ENCODE data around the gene DCDC2C. TPM values are rescaled to one million over a fixed set of nuclear protein-coding genes. Genes with fewer than 3 reads are reported as not detected.
A peak's percentile ranks its signal among the peaks of the same experiment; 100 is the strongest.

The DCDC2C gene
- polyA plus RNA-seq, 1 donor: 0.46 TPM

DNA sequence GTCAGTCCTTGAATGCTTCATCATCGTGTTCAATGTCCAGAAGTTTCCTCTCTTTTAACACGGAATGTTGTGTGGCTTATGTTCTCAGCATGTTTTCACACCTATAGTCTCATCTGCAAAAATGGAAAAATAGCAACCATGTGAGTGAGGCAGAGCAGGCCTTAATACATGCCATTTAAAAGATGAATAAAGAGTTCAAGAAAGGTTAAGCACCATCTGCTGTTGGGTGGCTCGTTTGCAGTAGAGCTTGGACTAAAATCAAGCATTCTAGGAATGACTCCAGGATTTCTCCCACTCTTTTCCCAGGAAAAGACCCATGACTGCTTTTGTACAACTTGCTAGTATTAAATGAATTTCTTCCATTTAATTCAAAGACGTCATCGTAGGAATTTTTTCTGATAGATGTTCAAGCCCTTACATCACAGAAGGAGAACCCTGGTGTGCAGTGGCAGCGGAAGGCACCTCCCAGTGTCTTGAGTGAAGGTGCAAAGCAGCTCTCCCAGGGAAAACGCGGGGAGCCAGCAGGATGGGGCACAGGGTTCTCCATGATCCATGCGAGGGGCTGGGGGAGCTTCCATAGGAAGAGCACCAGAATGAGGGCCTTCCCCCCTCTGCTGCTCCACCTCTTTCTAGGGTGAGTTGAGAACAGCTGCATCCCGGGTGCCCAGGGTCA is 9.6 kb downstream of the DCDC2C start:
- peak; percentile 39 for DNase-seq

DNA sequence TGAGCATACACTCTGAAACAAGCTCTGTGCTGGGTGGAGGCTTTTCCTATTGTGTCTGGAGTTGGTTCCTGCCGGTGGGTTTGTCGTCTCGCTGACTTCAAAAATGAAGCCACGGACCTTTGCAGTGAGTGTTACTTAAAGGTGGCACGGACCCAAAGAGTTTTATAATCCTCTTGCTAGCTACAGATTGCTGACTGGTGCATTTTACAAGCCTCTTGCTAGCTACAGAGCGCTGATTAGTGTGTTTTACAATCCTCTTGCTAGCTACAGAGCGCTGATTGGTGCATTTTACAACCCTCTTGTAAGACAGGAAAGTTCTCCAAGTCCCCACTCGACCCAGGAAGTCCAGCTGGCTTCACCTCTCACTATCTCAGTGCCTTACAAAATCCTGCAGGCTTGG is 15.3 kb downstream of the DCDC2C start:
- no peak for DNase-seq

GRCh38 chr2:3725002-3725401 is 21.6 kb downstream of the DCDC2C start:
- DNase-seq: no peak

DNA sequence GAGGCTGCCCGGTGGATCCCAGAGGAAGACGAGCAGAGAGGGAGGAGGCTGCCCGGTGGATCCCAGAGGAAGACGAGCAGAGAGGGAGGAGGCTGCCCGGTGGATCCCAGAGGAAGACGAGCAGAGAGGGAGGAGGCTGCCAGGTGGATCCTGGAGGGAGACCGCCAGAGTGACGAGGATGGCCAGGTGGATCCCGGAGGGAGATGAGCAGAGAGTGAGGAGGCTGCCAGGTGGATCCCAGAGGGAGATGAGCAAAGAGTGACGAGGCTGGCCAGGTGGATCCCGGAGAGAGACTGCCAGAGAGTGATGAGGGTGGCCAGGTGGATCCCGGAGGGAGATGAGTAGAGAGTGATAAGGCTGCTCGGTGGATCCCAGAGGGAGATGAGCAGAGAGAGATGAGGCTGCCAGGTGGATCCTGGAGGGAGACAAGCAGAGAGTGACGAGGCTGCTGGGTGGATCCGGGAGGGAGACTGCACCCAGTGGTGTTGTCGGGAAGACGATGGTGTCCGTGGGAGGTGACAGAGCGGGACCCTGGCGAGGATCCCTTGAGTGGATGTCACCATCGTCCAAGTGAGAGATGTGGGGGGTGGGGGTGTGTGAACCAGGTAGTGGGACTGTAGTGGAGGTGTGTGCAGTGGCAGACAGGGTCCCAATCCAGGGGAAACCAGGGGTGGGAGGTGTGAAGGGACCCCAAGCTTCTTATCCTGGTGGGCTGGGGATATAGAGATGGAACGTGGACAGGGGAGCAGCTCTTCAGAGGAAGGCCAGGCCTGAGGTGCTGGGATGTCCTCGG is 22.3 kb downstream of the DCDC2C start:
- no peak for DNase-seq

DNA sequence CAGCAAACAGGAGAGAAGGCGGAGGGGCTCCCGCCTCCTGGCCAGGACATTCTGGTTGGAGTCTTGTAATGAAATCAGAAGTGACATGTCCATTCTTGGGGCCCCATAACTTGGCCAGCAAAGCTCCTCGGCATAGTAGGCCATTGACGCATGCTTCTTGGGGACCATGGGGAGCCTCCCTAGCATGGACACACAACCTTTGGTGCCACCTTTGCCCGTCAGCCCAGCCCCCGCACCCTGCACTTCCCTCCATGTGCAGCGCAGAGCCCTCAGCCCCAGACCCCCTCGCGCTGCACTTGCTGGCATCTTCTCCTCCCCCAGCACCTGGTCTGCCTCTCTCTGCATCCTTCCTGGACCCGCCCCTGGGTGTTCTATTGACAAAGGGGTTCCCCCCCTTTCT is 23.1 kb downstream of the DCDC2C start:
- DNase-seq: no peak

DNA sequence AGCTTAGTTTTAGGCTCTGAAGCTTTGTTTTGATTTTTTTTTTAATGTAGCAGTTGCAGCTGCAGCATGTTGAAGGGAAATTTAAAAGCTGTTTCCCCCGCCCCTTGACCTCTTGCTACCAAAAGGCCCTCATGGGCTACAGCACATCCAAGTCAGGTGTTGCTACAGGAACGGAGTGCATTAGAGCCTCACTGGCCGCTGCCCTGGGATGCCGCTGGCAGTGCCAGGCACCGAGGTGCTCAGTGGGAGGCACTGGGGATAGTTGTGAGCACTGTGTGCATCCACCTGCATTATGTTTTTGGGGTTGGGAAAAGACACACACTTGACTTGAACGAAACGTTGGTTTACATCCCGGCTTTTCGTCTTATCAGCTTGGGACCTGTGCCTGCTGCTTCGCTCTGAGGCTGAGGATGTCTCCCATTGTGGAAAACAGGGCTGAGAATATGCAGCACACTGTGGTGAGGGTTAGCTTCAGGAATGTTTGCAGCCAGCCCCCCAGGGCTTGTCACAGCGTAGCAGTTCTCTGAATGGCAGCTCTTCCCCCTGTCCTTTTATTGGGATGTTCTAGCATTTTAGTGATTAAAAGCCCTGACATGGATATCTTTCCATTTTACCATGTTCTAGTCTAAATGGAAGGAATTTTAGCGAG is 24.1 kb downstream of the DCDC2C start:
- DNase-seq: no peak

GRCh38 chr2:3728104-3729054 is 25.0 kb downstream of the DCDC2C start:
- peak; percentile 78 for DNase-seq

DNA sequence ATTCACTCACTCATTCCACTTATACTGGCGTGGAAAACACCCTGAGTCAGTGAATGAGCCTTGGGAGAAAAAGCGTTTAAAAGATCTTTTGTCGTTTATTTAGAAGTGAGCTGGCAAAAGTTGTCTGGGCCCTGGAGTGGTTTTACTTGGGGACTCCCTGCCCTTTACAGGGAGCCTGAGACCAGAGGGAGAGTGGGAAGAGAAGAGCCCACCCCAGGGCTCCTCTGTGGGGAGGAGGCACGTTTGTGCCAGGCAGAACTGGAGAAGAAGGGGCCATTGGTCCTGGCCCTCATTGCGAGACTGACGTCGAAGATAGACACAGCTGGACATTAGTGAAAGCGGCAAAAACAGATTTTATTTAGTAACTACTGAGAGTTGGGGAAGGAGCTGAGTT is 25.7 kb downstream of the DCDC2C start:
- no peak for DNase-seq

DNA sequence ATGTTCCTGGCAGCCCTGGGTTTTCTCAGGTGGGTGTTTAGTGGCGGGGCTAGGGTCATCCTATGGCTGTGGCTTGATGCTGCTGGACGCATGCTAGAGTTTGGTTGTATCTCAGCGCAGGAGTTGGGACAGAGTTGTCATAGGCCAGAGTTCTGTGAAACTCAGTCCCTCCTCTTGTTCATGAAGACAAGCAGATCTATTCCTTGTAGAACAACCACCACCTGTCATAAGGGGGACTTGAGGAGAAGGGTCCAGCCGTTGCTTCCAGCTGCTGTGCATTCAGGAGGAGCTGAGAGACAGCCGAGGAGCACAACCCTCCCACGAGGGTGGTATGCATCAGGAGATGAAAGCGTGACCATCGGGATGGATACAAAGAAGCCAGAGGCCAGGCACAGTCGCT is 26.4 kb downstream of the DCDC2C start:
- no peak for DNase-seq

DNA sequence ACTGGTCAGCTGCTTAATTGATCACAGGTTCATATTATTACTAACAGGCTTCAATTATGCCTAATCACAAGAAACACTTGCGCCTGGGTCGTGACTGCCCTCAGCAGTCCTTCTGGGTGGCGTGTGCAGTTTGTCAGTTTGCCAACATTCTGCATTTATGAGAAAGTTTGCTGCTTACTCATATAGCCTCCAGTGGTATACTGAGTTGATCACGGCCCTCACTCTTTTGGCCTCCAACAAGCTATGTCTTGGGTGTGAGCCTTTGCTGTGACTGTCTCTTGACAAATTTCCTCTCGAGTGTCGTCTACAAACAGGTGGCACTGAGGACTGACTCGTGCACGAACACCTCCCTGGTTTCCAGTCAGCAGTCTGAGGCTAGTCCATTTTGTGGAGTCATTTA is 27.3 kb downstream of the DCDC2C start:
- DNase-seq: no peak

GRCh38 chr2:3731829-3732228 is 28.5 kb downstream of the DCDC2C start:
- no peak for DNase-seq

GRCh38 chr2:3736112-3736511 is 32.7 kb downstream of the DCDC2C start:
- DNase-seq: no peak

- no peak for DNase-seq
These were observed 33.8 kb downstream of the DCDC2C start for GRCh38 chr2:3737128-3737527.

GRCh38 chr2:3738454-3738853 is 35.1 kb downstream of the DCDC2C start:
- DNase-seq: no peak

- no peak for DNase-seq
These were observed 35.9 kb downstream of the DCDC2C start for GRCh38 chr2:3739313-3739712.

DNA sequence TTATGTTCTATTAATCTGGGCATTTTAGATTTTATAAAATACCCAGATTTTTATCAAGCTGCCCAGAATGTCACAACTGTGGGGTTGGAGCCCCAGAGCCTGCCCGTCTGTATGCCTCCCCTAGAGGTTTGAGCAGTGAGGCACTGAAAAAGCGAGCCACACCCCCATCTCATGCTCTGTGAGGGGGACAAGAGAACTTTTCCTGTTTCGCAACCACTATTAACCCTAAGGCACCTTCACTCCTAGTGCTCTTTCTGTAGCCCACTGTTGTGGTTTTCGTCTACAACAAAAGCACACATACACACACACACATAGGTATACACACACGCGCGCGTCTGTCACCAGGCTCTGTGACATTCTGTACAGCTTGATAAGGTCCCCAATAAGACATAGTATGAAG is 38.0 kb downstream of the DCDC2C start:
- DNase-seq: no peak

DNA sequence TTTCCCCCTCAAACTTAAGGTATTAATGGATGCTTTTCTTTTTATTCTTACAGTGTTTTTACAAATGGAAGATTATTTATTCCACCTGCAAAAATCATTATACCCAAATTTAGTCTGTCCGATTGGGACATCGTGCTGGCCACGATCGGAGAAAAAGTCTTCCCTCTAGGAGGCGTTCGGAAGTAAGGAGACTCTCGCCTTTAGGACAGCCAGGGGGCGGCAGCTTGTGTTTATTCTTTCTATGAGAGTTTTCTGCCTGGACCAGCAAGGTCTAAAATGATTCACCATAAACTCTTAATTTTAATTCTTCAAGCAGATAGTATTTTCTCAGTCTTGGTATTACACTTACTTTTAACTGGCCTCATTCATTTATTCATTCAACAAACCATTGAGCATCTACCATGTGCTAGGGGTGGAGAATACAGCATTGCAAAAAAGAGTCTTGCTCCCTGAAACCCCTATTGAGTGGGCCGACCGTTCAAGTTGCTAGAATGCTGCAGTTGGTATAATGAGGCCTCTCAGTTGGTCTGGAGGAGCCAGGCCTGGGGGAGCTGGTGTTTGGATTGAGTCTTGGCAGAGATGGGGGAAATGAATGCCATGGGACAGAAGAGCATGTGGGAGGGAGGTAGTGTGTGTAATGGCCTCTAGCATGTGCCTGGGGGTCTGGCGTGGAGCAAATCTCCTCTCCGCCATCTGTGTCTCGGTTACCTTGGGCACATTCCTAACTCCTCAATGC is 38.7 kb downstream of the DCDC2C start:
- DNase-seq: no peak

DNA sequence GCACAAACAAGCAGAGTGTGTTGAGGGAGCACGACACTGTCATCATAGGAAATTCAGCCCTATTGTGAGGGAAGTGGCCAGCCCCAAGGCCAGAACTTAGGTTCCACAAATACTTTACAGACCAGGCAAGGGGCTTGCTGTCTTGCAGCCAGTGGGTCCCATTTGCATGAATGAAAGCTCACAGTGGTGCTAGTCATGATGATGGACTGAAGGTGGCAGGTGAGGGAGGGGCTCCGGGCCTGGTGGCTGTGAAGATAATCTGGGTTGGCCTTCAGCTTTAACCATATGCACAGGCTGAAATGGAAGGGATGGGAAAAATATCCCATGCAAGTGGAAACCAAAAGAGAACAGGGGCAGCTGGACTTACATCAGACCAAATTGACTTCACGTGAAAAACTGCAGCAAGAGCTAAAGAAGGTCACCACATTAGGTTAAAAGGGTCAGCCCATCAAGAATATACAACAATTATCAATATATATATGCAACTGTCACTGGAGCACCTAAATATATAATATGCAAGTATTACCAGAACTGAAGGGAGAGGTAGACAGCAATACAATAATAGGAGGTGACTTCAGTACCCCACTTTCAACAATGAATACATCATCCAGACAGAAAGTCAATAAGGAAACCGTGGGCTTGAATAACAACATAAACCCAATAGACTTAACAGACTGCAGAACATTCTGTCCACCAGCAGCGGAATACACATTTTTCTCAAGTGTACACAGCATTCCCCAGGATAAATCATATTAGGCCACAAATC is 39.6 kb downstream of the DCDC2C start:
- DNase-seq: no peak

DNA sequence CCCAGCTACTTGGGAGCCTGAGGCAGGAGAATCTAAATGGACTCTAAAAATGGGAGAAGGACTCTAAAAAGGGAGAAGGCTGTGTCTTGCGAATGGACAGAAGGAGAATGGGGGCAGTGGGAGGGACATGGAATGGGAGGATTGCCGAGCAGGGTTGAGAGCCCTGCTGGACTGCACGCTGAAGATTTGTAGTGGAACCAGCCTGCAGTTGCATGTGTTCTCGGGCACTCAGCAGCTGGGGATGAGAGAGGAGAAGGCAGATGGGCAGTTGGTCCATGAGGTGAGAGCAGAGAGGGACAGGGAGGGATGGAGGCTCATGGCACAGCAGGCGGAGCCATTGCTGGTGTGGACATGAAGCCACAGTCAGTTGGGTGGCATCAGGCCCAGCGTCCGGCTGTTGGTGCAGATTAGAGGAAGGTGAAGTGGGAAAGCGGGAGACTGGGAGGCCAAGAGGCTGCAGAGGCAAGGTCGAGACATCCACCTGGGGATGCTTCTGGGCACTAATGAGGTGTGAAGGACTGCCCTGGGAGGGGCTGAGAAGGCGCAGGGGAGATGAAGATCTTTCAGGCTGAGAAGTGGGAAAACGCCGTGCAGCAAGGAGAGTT is 40.7 kb downstream of the DCDC2C start:
- DNase-seq: no peak

DNA sequence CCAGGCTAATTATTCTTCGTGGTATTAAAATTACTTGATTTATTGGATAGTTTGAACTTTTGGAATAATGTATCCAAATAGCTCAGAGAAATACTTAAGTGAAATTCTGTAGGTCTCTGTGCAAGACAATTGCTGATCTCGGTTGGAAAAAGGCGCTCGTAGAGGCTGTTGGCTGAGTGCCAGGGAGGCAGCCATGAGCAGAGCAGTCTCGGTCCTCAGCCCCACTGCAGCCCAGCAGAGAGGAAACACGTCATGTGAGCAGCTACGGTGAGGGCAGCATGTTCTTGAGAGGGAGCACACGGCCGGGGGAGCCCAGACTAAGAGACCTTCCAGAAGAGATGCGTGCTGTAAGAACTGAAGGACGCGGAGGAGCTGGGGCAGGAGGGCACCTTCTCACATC is 42.5 kb downstream of the DCDC2C start:
- no peak for DNase-seq

Data from hindlimb muscle (tissue), 1 donor.